Testis (tissue), 2 donors: ENCODE results near the gene TRAK1.

Experiments used
- CTCF ChIP-seq, 3 experiments: fragments of 450-650 bp in 2 of 3; fragments of 200-600 bp in 1 of 3; sonication (generic) in 1 of 3; IDR thresholded peaks; one replicate each; pipeline ENCODE4 v1.5.1; 2016 to 2019; ENCODE audit warnings: antibody characterized with exemption in 3 of 3, mild to moderate bottlenecking in 2 of 3, moderate library complexity in 1 of 3
- POLR2A ChIP-seq: fragments of 450-650 bp; IDR thresholded peaks from one replicate; pipeline ENCODE4 v1.6.1; 2017; ENCODE audit warnings: antibody characterized with exemption, mild to moderate bottlenecking, moderate library complexity

GRCh38 chr3:42256135-42256819 lies 165.1 kb downstream of the TRAK1 start:
- TF ChIP-seq CTCF (IDR thresholded peaks at IDR 0.05) (no peak), POLR2A (no peak)
